Lung (tissue), 13 donors: ENCODE results near the gene B4GALT5. TPM values are rescaled to one million over a fixed set of nuclear protein-coding genes. Genes with fewer than 3 reads are reported as not detected.

ENCODE experiments used
- ATAC-seq: fragments of 200-7000 bp; cut with Tn5 transposase; one replicate; pipeline ENCODE4 v1.9.1; 2020; ENCODE audit warnings: moderate number of reproducible peaks; ENCODE audit not compliant: insufficient read depth, low FRiP score
- DNase-seq, 3 donors: peaks; one replicate each; pipeline ENCODE4 v3.0.0-alpha.2; 2013 to 2017
- H3K27ac ChIP-seq, 2 donors: one replicate each; pipeline ENCODE4 v1.5.1; 2013; ENCODE audit warnings: mild to moderate bottlenecking in 2 of 2, moderate library complexity in 2 of 2, control low read depth in 1 of 2, inconsistent platforms in 1 of 2, low read depth in 1 of 2, low read length in 1 of 2
- H3K27me3 ChIP-seq, 3 donors: one replicate each; pipeline ENCODE4 v1.5.1; 2013; ENCODE audit warnings: low read length in 2 of 3; ENCODE audit not compliant: control insufficient read depth in 3 of 3, insufficient read depth in 3 of 3
- H3K36me3 ChIP-seq, 4 donors: one replicate each; pipeline ENCODE4 v1.5.1; 2013; ENCODE audit warnings: low read length in 4 of 4, mild to moderate bottlenecking in 1 of 4, moderate library complexity in 1 of 4; ENCODE audit not compliant: control insufficient read depth in 4 of 4, insufficient read depth in 4 of 4
- H3K4me1 ChIP-seq, 5 donors: one replicate each; pipeline ENCODE4 v1.5.1; 2013; ENCODE audit warnings: low read length in 5 of 5, mild to moderate bottlenecking in 2 of 5, moderate library complexity in 1 of 5; ENCODE audit not compliant: control insufficient read depth in 5 of 5, insufficient read depth in 5 of 5
- H3K4me3 ChIP-seq: one replicate; pipeline ENCODE4 v1.5.1; 2013; ENCODE audit warnings: mild to moderate bottlenecking, control low read depth, moderate library complexity
- H3K9ac ChIP-seq, 2 donors: one replicate each; pipeline ENCODE4 v1.5.1; 2013; ENCODE audit warnings: low read length in 2 of 2, control low read depth in 1 of 2; ENCODE audit not compliant: insufficient read depth in 1 of 2
- H3K9me3 ChIP-seq, 4 donors: one replicate each; pipeline ENCODE4 v1.5.1; 2013; ENCODE audit warnings: low read length in 3 of 4, mild to moderate bottlenecking in 1 of 4, moderate library complexity in 1 of 4; ENCODE audit not compliant: control insufficient read depth in 4 of 4, insufficient read depth in 3 of 4
- CTCF ChIP-seq: IDR thresholded peaks from 2 replicates; pipeline ENCODE4 v1.5.1; 2012; ENCODE audit warnings: mild to moderate bottlenecking; ENCODE audit errors: control extremely low read depth, extremely low read depth
- WGBS, 2 donors: extraction: QIAGEN DNeasy Blood & Tissue Kit; methylation state at CpG; one replicate each; pipeline ENCODE4 v1.1.7; 2013; 5-methylcytosine and 5-hydroxymethylcytosine counted together
- polyA plus RNA-seq, 2 donors: library from polyadenylated mRNA; stranded (reverse); fragments of 200-250 nt; gene quantifications; one replicate each; pipeline ENCODE4 v1.2.1, GENCODE V29; 2013
- small RNA-seq: library from RNA; depleted of rRNA; stranded (forward); fragments of <200 nt; gene quantifications from one replicate; pipeline ENCODE3, GENCODE V24; 2014; ENCODE audit warnings: low replicate concordance
- total RNA-seq, 2 donors: library from RNA; depleted of rRNA in 1 of 2; stranded (reverse); fragments of >200 nt in 1 of 2; gene quantifications; one replicate each; pipeline ENCODE4 v1.2.1, GENCODE V29; 2014 to 2021
- donor health status: control.
- donor health status: control.
- donor health status: Bipolar disorder and iron deficiency.
- donor health status: healthy.
- donor health status: DM: yes; HTN: yes; CAD: no.

The B4GALT5 gene
- total and polyA plus RNA-seq, 4 donors: 13.9 to 56.7 (median 41.9) TPM

- Histone ChIP-seq H3K9ac (no peak overlapping the region), H3K27me3 (no peaks in the 10 kb centered on the region), H3K27ac (no peak overlapping the region), H3K4me1 (peaks cover 0 to 22% (median 9%) of the 10 kb centered on the region in 5 donors), H3K4me3 (no peak overlapping the region), H3K9me3 (peaks cover 0 to 5% (median 0%) of the 10 kb centered on the region in 4 donors), H3K36me3 (no peaks in the 10 kb centered on the region)
- ATAC-seq: no peak
- WGBS, 2 donors: 58 to 81% methylated on average over 4 of the region's 4 CpGs
- DNase-seq: no peak
- TF ChIP-seq CTCF: no peak
Observed at GRCh38 chr20:49583343-49583668, 130.4 kb downstream of the B4GALT5 start.

Small RNA genes within 50 kb of the gene (small RNA-seq; reads per million reads assigned to genes)
- not detected for gene RN7SL197P
- not detected for gene SNRPFP1

Other genes with a start within 250 kb of the B4GALT5 start
- gene KCNB1, start 231.2 kb downstream of the B4GALT5 start, total RNA-seq: 1 to 10 TPM in 1 of 2 donors, under 1 TPM in 1; 0.91 to 1.0 TPM
- under 1 TPM; 0.11 to 0.24 TPM for gene KCNB1, start 231.2 kb downstream of the B4GALT5 start, polyA plus RNA-seq
- 10 to 100 TPM; 17.1 to 43.8 TPM for gene PTGIS, start 145.7 kb downstream of the B4GALT5 start, total RNA-seq
- gene PTGIS, start 145.7 kb downstream of the B4GALT5 start, polyA plus RNA-seq: 10 to 100 TPM in 1 of 2 donors, 1 to 10 TPM in 1; 5.3 to 12.6 TPM
- gene SLC9A8, start 99.0 kb upstream of the B4GALT5 start, total RNA-seq: 10 to 100 TPM in 1 of 2 donors, 1 to 10 TPM in 1; 7.8 to 21.1 TPM
- gene SLC9A8, start 99.0 kb upstream of the B4GALT5 start, polyA plus RNA-seq: 10 to 100 TPM in 1 of 2 donors, 1 to 10 TPM in 1; 7.9 to 20.9 TPM
- gene SPATA2, start 201.7 kb upstream of the B4GALT5 start, total RNA-seq: 1 to 10 TPM; 4.2 to 8.0 TPM
- 1 to 10 TPM; 4.4 to 5.4 TPM for gene SPATA2, start 201.7 kb upstream of the B4GALT5 start, polyA plus RNA-seq
- 10 to 100 TPM; 63.0 to 69.7 TPM for gene RNF114, start 222.5 kb upstream of the B4GALT5 start, total RNA-seq
- 10 to 100 TPM; 37.6 to 57.1 TPM for gene RNF114, start 222.5 kb upstream of the B4GALT5 start, polyA plus RNA-seq